GM23338 (cell line): ENCODE measurements around the gene RAB39A. TPM values are rescaled to one million over a fixed set of nuclear protein-coding genes. Genes with fewer than 3 reads are reported as not detected.

Source experiments
- ATAC-seq: fragments of 200-7000 bp; cut with Tn5 transposase; 3 replicates; pipeline ENCODE4 v1.9.1; 2020
- DNase-seq: peaks from one replicate; pipeline ENCODE4 v3.0.0-alpha.2; 2015; ENCODE audit warnings: low spot score
- H2AFZ ChIP-seq: fragments of 200-600 bp; sonication (generic); 2 replicates; pipeline ENCODE4 v1.8.0; 2016; ENCODE audit warnings: antibody characterized with exemption, mild to moderate bottlenecking, moderate library complexity
- H3F3A ChIP-seq: fragments of 200-600 bp; sonication (generic); replicated peaks from 2 replicates; pipeline ENCODE4 v1.8.0; 2017; ENCODE audit warnings: antibody characterized with exemption, mixed run types, low read depth
- H3K27ac ChIP-seq: fragments of 200-600 bp; sonication (generic); 2 replicates; pipeline ENCODE4 v1.6.1; 2016; ENCODE audit warnings: low read depth
- H3K27me3 ChIP-seq: fragments of 200-600 bp; sonication (generic); 2 replicates; pipeline ENCODE4 v1.8.0; 2016; ENCODE audit warnings: mild to moderate bottlenecking, mixed run types, moderate library complexity; ENCODE audit not compliant: insufficient read depth
- H3K36me3 ChIP-seq: fragments of 200-600 bp; sonication (generic); 2 replicates; pipeline ENCODE4 v1.8.0; 2016; ENCODE audit warnings: mild to moderate bottlenecking; ENCODE audit not compliant: insufficient read depth
- H3K4me1 ChIP-seq: fragments of 200-600 bp; sonication (generic); 2 replicates; pipeline ENCODE4 v1.8.0; 2016; ENCODE audit warnings: mild to moderate bottlenecking, moderate library complexity; ENCODE audit not compliant: insufficient read depth
- H3K4me2 ChIP-seq: fragments of 200-600 bp; sonication (generic); 2 replicates; pipeline ENCODE4 v1.7.1; 2017; ENCODE audit warnings: mixed run types
- H3K4me3 ChIP-seq: fragments of 200-600 bp; sonication (generic); 2 replicates; pipeline ENCODE4 v1.6.1; 2016; ENCODE audit warnings: mixed run types
- H3K79me2 ChIP-seq: fragments of 200-600 bp; sonication (generic); replicated peaks from 2 replicates; pipeline ENCODE4 v1.8.0; 2017; ENCODE audit warnings: mild to moderate bottlenecking; ENCODE audit not compliant: insufficient read depth
- H3K9me2 ChIP-seq: fragments of 200-600 bp; sonication (generic); 2 replicates; pipeline ENCODE4 v1.8.0; 2017; ENCODE audit not compliant: insufficient read depth
- H4K20me1 ChIP-seq: fragments of 200-600 bp; sonication (generic); replicated peaks from 2 replicates; pipeline ENCODE4 v1.8.0; 2017; ENCODE audit warnings: mild to moderate bottlenecking; ENCODE audit not compliant: insufficient read depth
- H3K27ac Mint-ChIP-seq: 2 replicates; pipeline ENCODE4 v1.8.0; 2020; ENCODE audit warnings: inconsistent platforms, mild to moderate bottlenecking, moderate library complexity, mixed read lengths
- H3K27me3 Mint-ChIP-seq: 3 replicates; pipeline ENCODE4 v1.8.0; 2022; ENCODE audit warnings: low read depth, mild to moderate bottlenecking, moderate library complexity, mixed read lengths, inconsistent platforms; ENCODE audit not compliant: insufficient read depth, poor library complexity
- H3K36me3 Mint-ChIP-seq: 3 replicates; pipeline ENCODE4 v1.8.0; 2021; ENCODE audit warnings: low read depth, mild to moderate bottlenecking, inconsistent platforms, moderate library complexity, mixed read lengths
- H3K4me1 Mint-ChIP-seq: 3 replicates; pipeline ENCODE4 v1.8.0; 2020; ENCODE audit warnings: mild to moderate bottlenecking, inconsistent platforms, mixed read lengths
- H3K4me3 Mint-ChIP-seq: 3 replicates; pipeline ENCODE4 v1.8.0; 2021; ENCODE audit warnings: moderate library complexity, mild to moderate bottlenecking, inconsistent platforms, mixed read lengths
- H3K9me3 Mint-ChIP-seq: 3 replicates; pipeline ENCODE4 v1.8.0; 2020; ENCODE audit warnings: moderate library complexity, mild to moderate bottlenecking, inconsistent platforms, mixed read lengths
- EZH2 ChIP-seq: fragments of 200-600 bp; sonication (generic); IDR thresholded peaks from one replicate; pipeline ENCODE4 v1.8.0; 2017; ENCODE audit warnings: antibody characterized with exemption, mild to moderate bottlenecking, low read depth; ENCODE audit not compliant: unreplicated experiment
- JUNB ChIP-seq: IDR thresholded peaks from one replicate; pipeline ENCODE4 v1.6.1; 2016; ENCODE audit warnings: antibody characterized with exemption; ENCODE audit not compliant: unreplicated experiment
- polyA plus RNA-seq: library from polyadenylated mRNA; unstranded; fragments of >200 nt; fragmentation: Nextera tagmentation; extraction: Ambion mirVana; gene quantifications from 2 replicates; pipeline ENCODE4 v1.2.1, GENCODE V29; 2016
- total RNA-seq: library from RNA; depleted of rRNA; stranded (reverse); fragments of >200 nt; shearing (Covaris generic); gene quantifications from 2 replicates; pipeline ENCODE4 v1.2.3, GENCODE V29; 2014
- TF ChIP-seq, protein P1 (sequence below): fragments of 250-450 bp; sonication (Bioruptor Pico); IDR thresholded peaks from 2 replicates; pipeline ENCODE4 v1.5.0; 2020; ENCODE audit warnings: mild to moderate bottlenecking, moderate library complexity
- TF ChIP-seq, protein P2 (sequence below), 2 experiments: fragments of 200-600 bp in 1 of 2; sonication (generic) in 1 of 2; conservative IDR thresholded peaks; 2 replicates each; pipeline versions ENCODE4 v1.5.1 to v1.6.1; 2016 to 2017; ENCODE audit warnings: antibody characterized with exemption in 2 of 2, low read depth in 2 of 2, mild to moderate bottlenecking in 2 of 2, moderate library complexity in 1 of 2
- TF ChIP-seq, protein P3 (sequence below): IDR thresholded peaks from 2 replicates; pipeline ENCODE4 v1.6.1; 2016; ENCODE audit warnings: antibody characterized with exemption

The RAB39A gene
- total and polyA plus RNA-seq, 2 experiments from 2014 or later: 4.5 to 26.3 TPM

DNA sequence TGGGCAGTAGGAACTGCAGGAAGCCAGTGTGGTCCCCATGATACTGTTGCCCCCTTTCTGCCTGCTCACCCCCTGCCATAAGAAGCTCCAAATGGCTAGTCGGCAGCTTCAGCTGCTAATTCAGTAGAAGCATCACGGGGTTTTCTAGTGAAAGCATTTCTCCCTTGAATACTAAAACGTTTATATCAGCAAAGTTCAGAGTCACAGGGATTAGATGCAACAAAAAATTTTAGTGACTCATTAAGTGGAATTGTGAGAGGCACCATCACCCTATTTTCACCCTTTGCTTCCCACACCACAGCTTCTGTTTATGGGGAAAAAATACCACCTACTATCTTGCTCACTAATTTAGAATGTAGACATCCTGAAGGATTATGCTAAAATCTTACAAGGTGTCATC is 25.2 kb downstream of the RAB39A start (continued):
- TF ChIP-seq, protein P1, sequence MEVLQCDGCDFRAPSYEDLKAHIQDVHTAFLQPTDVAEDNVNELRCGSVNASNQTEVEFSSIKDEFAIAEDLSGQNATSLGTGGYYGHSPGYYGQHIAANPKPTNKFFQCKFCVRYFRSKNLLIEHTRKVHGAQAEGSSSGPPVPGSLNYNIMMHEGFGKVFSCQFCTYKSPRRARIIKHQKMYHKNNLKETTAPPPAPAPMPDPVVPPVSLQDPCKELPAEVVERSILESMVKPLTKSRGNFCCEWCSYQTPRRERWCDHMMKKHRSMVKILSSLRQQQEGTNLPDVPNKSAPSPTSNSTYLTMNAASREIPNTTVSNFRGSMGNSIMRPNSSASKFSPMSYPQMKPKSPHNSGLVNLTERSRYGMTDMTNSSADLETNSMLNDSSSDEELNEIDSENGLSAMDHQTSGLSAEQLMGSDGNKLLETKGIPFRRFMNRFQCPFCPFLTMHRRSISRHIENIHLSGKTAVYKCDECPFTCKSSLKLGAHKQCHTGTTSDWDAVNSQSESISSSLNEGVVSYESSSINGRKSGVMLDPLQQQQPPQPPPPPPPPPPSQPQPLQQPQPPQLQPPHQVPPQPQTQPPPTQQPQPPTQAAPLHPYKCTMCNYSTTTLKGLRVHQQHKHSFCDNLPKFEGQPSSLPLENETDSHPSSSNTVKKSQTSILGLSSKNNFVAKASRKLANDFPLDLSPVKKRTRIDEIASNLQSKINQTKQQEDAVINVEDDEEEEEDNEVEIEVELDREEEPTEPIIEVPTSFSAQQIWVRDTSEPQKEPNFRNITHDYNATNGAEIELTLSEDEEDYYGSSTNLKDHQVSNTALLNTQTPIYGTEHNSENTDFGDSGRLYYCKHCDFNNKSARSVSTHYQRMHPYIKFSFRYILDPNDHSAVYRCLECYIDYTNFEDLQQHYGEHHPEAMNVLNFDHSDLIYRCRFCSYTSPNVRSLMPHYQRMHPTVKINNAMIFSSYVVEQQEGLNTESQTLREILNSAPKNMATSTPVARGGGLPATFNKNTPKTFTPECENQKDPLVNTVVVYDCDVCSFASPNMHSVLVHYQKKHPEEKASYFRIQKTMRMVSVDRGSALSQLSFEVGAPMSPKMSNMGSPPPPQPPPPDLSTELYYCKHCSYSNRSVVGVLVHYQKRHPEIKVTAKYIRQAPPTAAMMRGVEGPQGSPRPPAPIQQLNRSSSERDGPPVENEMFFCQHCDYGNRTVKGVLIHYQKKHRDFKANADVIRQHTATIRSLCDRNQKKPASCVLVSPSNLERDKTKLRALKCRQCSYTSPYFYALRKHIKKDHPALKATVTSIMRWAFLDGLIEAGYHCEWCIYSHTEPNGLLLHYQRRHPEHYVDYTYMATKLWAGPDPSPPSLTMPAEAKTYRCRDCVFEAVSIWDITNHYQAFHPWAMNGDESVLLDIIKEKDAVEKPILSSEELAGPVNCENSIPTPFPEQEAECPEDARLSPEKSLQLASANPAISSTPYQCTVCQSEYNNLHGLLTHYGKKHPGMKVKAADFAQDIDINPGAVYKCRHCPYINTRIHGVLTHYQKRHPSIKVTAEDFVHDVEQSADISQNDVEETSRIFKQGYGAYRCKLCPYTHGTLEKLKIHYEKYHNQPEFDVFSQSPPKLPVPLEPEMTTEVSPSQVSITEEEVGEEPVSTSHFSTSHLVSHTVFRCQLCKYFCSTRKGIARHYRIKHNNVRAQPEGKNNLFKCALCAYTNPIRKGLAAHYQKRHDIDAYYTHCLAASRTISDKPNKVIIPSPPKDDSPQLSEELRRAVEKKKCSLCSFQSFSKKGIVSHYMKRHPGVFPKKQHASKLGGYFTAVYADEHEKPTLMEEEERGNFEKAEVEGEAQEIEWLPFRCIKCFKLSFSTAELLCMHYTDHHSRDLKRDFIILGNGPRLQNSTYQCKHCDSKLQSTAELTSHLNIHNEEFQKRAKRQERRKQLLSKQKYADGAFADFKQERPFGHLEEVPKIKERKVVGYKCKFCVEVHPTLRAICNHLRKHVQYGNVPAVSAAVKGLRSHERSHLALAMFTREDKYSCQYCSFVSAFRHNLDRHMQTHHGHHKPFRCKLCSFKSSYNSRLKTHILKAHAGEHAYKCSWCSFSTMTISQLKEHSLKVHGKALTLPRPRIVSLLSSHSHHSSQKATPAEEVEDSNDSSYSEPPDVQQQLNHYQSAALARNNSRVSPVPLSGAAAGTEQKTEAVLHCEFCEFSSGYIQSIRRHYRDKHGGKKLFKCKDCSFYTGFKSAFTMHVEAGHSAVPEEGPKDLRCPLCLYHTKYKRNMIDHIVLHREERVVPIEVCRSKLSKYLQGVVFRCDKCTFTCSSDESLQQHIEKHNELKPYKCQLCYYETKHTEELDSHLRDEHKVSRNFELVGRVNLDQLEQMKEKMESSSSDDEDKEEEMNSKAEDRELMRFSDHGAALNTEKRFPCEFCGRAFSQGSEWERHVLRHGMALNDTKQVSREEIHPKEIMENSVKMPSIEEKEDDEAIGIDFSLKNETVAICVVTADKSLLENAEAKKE (CRISPR knock-in tag): no peak
- no peak for TF ChIP-seq JUNB
- TF ChIP-seq, protein P2, sequence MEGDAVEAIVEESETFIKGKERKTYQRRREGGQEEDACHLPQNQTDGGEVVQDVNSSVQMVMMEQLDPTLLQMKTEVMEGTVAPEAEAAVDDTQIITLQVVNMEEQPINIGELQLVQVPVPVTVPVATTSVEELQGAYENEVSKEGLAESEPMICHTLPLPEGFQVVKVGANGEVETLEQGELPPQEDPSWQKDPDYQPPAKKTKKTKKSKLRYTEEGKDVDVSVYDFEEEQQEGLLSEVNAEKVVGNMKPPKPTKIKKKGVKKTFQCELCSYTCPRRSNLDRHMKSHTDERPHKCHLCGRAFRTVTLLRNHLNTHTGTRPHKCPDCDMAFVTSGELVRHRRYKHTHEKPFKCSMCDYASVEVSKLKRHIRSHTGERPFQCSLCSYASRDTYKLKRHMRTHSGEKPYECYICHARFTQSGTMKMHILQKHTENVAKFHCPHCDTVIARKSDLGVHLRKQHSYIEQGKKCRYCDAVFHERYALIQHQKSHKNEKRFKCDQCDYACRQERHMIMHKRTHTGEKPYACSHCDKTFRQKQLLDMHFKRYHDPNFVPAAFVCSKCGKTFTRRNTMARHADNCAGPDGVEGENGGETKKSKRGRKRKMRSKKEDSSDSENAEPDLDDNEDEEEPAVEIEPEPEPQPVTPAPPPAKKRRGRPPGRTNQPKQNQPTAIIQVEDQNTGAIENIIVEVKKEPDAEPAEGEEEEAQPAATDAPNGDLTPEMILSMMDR (conservative IDR thresholded peaks at IDR 0.05; ENCODE audit: low read depth in 2 of 2): no peak

DNA sequence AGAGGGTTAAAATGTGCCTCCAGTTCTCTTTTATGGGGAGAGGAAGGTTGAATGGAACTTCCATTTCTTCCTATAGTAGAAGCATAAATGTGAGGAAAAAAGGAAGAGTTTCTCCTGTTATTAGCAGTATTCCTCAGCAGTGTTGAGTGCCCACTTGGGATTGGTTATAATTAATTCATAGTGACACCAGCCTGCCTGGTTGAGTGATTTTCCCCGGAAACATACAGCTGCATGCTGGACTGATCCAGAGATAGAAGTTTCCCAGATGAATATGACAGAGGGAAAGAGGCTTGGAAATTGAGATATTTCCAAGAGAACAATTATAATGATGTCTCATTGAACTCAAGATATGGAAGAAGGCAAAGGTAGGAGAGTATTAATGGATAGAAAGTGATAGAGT is 28.3 kb downstream of the RAB39A start:
- Histone ChIP-seq H3K27me3 (no peaks in the 10 kb centered on the region), H2AFZ (no peak overlapping the region), H3K9me2 (peaks cover 3% of the 10 kb centered on the region; the same call in 1 of the 2 replicates), H3K27ac (no peak overlapping the region), H3F3A (no peaks in the 10 kb centered on the region), H3K4me2 (no peak overlapping the region), H4K20me1 (0 out of 2 replicates have a peak, but pooled peaks cover 8% of the 10 kb centered on the region), H3K36me3 (no peaks in the 10 kb centered on the region), H3K4me3 (no peak overlapping the region), H3K4me1 (peaks cover 12% of the 10 kb centered on the region), H3K79me2 (peaks cover 7% of the 10 kb centered on the region; the same call in 1 of the 2 replicates)
- Mint-ChIP-seq H3K4me3 (no peak overlapping the region), H3K4me1 (peaks cover 17% of the 10 kb centered on the region), H3K27ac (no peak overlapping the region), H3K36me3 (no peaks in the 10 kb centered on the region), H3K27me3 (no peaks in the 10 kb centered on the region), H3K9me3 (no peaks in the 10 kb centered on the region)
- DNase-seq (no peak), ATAC-seq (no peak)
- TF ChIP-seq JUNB: no peak
- TF ChIP-seq, protein P3, sequence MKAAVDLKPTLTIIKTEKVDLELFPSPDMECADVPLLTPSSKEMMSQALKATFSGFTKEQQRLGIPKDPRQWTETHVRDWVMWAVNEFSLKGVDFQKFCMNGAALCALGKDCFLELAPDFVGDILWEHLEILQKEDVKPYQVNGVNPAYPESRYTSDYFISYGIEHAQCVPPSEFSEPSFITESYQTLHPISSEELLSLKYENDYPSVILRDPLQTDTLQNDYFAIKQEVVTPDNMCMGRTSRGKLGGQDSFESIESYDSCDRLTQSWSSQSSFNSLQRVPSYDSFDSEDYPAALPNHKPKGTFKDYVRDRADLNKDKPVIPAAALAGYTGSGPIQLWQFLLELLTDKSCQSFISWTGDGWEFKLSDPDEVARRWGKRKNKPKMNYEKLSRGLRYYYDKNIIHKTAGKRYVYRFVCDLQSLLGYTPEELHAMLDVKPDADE: no peak
- TF ChIP-seq, protein P1 (CRISPR knock-in tag): no peak
- no peak for TF ChIP-seq EZH2
